Stomach smooth muscle (tissue), 2 donors: ENCODE data around the gene ARHGAP24.

ENCODE experiments used
- H3K27ac ChIP-seq: one replicate; pipeline ENCODE4 v1.7.0; 2013; ENCODE audit warnings: mild to moderate bottlenecking, low read length, inconsistent platforms
- H3K27me3 ChIP-seq, 2 donors: one replicate each; pipeline ENCODE4 v1.7.0; 2013; ENCODE audit warnings: low read length in 2 of 2; ENCODE audit not compliant: insufficient read depth in 2 of 2, control insufficient read depth in 1 of 2
- H3K36me3 ChIP-seq, 2 donors: one replicate each; pipeline ENCODE4 v1.7.0; 2013; ENCODE audit warnings: low read length in 2 of 2; ENCODE audit not compliant: control insufficient read depth in 2 of 2, insufficient read depth in 2 of 2
- H3K4me1 ChIP-seq: one replicate; pipeline ENCODE4 v1.7.0; 2013; ENCODE audit warnings: low read length; ENCODE audit not compliant: control insufficient read depth, insufficient read depth
- H3K4me3 ChIP-seq, 2 donors: one replicate each; pipeline ENCODE4 v1.7.0; 2013; ENCODE audit warnings: low read length in 2 of 2
- H3K9ac ChIP-seq, 2 donors: one replicate each; pipeline ENCODE4 v1.7.0; 2013; ENCODE audit warnings: low read length in 2 of 2, mild to moderate bottlenecking in 1 of 2
- H3K9me3 ChIP-seq, 2 donors: one replicate each; pipeline ENCODE4 v1.7.0; 2013; ENCODE audit warnings: low read length in 2 of 2; ENCODE audit not compliant: control insufficient read depth in 2 of 2
- donor health status: healthy.
- donor health status: Pancreatic carcinoma.

The ARHGAP24 gene

GRCh38 chr4:85788604-85789003 is 313.7 kb downstream of the ARHGAP24 start:
- no peak overlapping the region for H3K4me3 ChIP-seq
- H3K4me1 ChIP-seq = peaks cover 5% of the 10 kb centered on the region
- H3K27me3 ChIP-seq = no peaks in the 10 kb centered on the region
- no peak overlapping the region for H3K9ac ChIP-seq
- no peak overlapping the region for H3K27ac ChIP-seq
- no peaks in the 10 kb centered on the region for H3K36me3 ChIP-seq
- H3K9me3 ChIP-seq = no peaks in the 10 kb centered on the region

GRCh38 chr4:85789241-85789640 is 314.3 kb downstream of the ARHGAP24 start:
- H3K27ac ChIP-seq = no peak overlapping the region
- H3K9me3 ChIP-seq = no peaks in the 10 kb centered on the region
- H3K36me3 ChIP-seq = no peaks in the 10 kb centered on the region
- H3K27me3 ChIP-seq = no peaks in the 10 kb centered on the region
- H3K4me3 ChIP-seq = no peak overlapping the region
- no peak overlapping the region for H3K9ac ChIP-seq
- H3K4me1 ChIP-seq = peaks cover 4% of the 10 kb centered on the region

- Histone ChIP-seq H3K4me3 (no peak overlapping the region), H3K36me3 (no peaks in the 10 kb centered on the region), H3K27me3 (no peaks in the 10 kb centered on the region), H3K9me3 (no peaks in the 10 kb centered on the region), H3K27ac (no peak overlapping the region), H3K9ac (no peak overlapping the region), H3K4me1 (no peaks in the 10 kb centered on the region)
These were observed 315.6 kb downstream of the ARHGAP24 start for GRCh38 chr4:85790582-85790981.

GRCh38 chr4:85792376-85793232 is 317.7 kb downstream of the ARHGAP24 start:
- Histone ChIP-seq H3K9ac (no peak overlapping the region), H3K27ac (no peak overlapping the region), H3K4me1 (no peaks in the 10 kb centered on the region), H3K36me3 (no peaks in the 10 kb centered on the region), H3K4me3 (no peak overlapping the region), H3K9me3 (no peaks in the 10 kb centered on the region), H3K27me3 (no peaks in the 10 kb centered on the region)

- Histone ChIP-seq H3K36me3 (no peaks in the 10 kb centered on the region), H3K4me1 (no peaks in the 10 kb centered on the region), H3K27me3 (no peaks in the 10 kb centered on the region), H3K9ac (no peak overlapping the region), H3K9me3 (no peaks in the 10 kb centered on the region), H3K27ac (no peak overlapping the region), H3K4me3 (no peak overlapping the region)
These were observed 318.3 kb downstream of the ARHGAP24 start for GRCh38 chr4:85793233-85793585.

- H3K4me3 ChIP-seq = no peak overlapping the region
- no peak overlapping the region for H3K27ac ChIP-seq
- no peaks in the 10 kb centered on the region for H3K4me1 ChIP-seq
- no peaks in the 10 kb centered on the region for H3K36me3 ChIP-seq
- no peak overlapping the region for H3K9ac ChIP-seq
- no peaks in the 10 kb centered on the region for H3K9me3 ChIP-seq
- H3K27me3 ChIP-seq = no peaks in the 10 kb centered on the region
These were observed 323.2 kb downstream of the ARHGAP24 start for GRCh38 chr4:85798012-85798770.

GRCh38 chr4:85803856-85804255 is 328.9 kb downstream of the ARHGAP24 start:
- H3K36me3 ChIP-seq = no peaks in the 10 kb centered on the region
- no peaks in the 10 kb centered on the region for H3K9me3 ChIP-seq
- no peaks in the 10 kb centered on the region for H3K4me1 ChIP-seq
- no peak overlapping the region for H3K9ac ChIP-seq
- H3K27ac ChIP-seq = no peak overlapping the region
- H3K27me3 ChIP-seq = no peaks in the 10 kb centered on the region
- H3K4me3 ChIP-seq = no peak overlapping the region

GRCh38 chr4:85805891-85806290 is 330.9 kb downstream of the ARHGAP24 start:
- no peak overlapping the region for H3K9ac ChIP-seq
- H3K27me3 ChIP-seq = no peaks in the 10 kb centered on the region
- no peaks in the 10 kb centered on the region for H3K9me3 ChIP-seq
- H3K36me3 ChIP-seq = no peaks in the 10 kb centered on the region
- no peaks in the 10 kb centered on the region for H3K4me1 ChIP-seq
- no peak overlapping the region for H3K4me3 ChIP-seq
- H3K27ac ChIP-seq = no peak overlapping the region

GRCh38 chr4:85806334-85806733 is 331.4 kb downstream of the ARHGAP24 start:
- Histone ChIP-seq H3K9ac (no peak overlapping the region), H3K4me1 (no peaks in the 10 kb centered on the region), H3K27ac (no peak overlapping the region), H3K4me3 (no peak overlapping the region), H3K36me3 (no peaks in the 10 kb centered on the region), H3K27me3 (no peaks in the 10 kb centered on the region), H3K9me3 (no peaks in the 10 kb centered on the region)

GRCh38 chr4:85807247-85807950 is 332.4 kb downstream of the ARHGAP24 start:
- H3K4me3 ChIP-seq = peak overlapping the region in 1 of 2 donors; percentile 3
- H3K27ac ChIP-seq = no peak overlapping the region
- no peaks in the 10 kb centered on the region for H3K4me1 ChIP-seq
- H3K36me3 ChIP-seq = no peaks in the 10 kb centered on the region
- H3K9me3 ChIP-seq = no peaks in the 10 kb centered on the region
- no peaks in the 10 kb centered on the region for H3K27me3 ChIP-seq
- no peak overlapping the region for H3K9ac ChIP-seq
